PC-9 (cell line): ENCODE results near the gene MROH2B.

Source experiments
- EZH2 ChIP-seq: fragments of 200-600 bp; sonication (generic); IDR thresholded peaks from 2 replicates; pipeline ENCODE4 v1.8.0; 2017; ENCODE audit warnings: antibody characterized with exemption, low read depth
- TF ChIP-seq, protein P1 (sequence below): fragments of 200-600 bp; sonication (generic); conservative IDR thresholded peaks from 2 replicates; pipeline ENCODE4 v1.6.1; 2017; ENCODE audit warnings: mixed run types, antibody characterized with exemption, mild to moderate bottlenecking, moderate library complexity

DNA sequence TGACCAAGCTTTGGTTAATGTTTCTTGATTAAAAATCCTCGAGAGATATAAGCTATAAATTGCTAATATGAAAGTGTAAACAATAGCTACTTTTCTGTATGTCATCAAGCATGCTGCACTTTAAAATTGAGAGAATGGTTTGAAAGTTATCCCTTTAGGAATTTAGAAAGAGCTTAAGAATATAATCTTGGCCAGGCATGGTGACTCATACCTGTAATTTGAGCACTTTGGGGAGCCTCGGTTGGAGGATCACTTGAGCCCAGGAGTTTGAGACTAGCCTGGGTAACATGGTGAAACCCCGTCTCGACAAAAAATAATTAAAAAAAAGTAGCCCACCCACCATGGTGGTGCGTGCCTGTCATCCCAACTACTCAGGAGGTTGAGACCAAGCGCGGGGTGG lies 12.2 kb upstream of the MROH2B start:
- TF ChIP-seq, protein P1, sequence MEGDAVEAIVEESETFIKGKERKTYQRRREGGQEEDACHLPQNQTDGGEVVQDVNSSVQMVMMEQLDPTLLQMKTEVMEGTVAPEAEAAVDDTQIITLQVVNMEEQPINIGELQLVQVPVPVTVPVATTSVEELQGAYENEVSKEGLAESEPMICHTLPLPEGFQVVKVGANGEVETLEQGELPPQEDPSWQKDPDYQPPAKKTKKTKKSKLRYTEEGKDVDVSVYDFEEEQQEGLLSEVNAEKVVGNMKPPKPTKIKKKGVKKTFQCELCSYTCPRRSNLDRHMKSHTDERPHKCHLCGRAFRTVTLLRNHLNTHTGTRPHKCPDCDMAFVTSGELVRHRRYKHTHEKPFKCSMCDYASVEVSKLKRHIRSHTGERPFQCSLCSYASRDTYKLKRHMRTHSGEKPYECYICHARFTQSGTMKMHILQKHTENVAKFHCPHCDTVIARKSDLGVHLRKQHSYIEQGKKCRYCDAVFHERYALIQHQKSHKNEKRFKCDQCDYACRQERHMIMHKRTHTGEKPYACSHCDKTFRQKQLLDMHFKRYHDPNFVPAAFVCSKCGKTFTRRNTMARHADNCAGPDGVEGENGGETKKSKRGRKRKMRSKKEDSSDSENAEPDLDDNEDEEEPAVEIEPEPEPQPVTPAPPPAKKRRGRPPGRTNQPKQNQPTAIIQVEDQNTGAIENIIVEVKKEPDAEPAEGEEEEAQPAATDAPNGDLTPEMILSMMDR: no peak
- no peak for TF ChIP-seq EZH2
